WI38 (cell line): ENCODE measurements around the gene COQ2.
"Not testable (repeated sequence)": the region's sequence is repeated elsewhere in the genome, so short reads cannot be mapped to it uniquely, and the experiment has no call there.

ENCODE experiments used
- H3K4me3 ChIP-seq: 2 replicates; pipeline ENCODE4 v1.5.1; 2011; ENCODE audit warnings: low read depth, mild to moderate bottlenecking, control low read depth, low read length
- TF ChIP-seq, protein P1 (sequence below): IDR thresholded peaks from 2 replicates; pipeline ENCODE4 v1.5.1; 2012; ENCODE audit warnings: low read depth, mild to moderate bottlenecking, control low read depth, low read length

The COQ2 gene

DNA sequence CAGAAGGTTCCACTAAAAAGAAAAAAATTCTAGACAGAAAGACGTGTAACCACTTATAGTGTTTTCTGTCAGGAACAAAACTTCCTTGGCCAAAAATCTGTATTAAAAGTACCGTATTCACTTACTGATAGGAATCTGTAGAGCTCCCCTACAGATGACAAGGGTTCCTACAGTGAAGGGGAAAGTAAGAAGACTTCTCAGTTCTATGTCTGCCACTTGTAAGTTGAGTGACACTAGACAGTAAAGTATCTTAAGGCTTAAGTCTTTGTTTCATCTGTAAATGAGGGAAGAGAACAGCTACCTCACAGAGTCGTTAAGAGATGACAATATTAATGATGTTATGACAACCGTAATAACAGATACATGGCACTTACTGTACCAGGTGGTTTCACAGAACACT, 3.3 kb downstream of the COQ2 start:
- H3K4me3 ChIP-seq: no peak overlapping the region
- TF ChIP-seq, protein P1, sequence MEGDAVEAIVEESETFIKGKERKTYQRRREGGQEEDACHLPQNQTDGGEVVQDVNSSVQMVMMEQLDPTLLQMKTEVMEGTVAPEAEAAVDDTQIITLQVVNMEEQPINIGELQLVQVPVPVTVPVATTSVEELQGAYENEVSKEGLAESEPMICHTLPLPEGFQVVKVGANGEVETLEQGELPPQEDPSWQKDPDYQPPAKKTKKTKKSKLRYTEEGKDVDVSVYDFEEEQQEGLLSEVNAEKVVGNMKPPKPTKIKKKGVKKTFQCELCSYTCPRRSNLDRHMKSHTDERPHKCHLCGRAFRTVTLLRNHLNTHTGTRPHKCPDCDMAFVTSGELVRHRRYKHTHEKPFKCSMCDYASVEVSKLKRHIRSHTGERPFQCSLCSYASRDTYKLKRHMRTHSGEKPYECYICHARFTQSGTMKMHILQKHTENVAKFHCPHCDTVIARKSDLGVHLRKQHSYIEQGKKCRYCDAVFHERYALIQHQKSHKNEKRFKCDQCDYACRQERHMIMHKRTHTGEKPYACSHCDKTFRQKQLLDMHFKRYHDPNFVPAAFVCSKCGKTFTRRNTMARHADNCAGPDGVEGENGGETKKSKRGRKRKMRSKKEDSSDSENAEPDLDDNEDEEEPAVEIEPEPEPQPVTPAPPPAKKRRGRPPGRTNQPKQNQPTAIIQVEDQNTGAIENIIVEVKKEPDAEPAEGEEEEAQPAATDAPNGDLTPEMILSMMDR: no peak

DNA sequence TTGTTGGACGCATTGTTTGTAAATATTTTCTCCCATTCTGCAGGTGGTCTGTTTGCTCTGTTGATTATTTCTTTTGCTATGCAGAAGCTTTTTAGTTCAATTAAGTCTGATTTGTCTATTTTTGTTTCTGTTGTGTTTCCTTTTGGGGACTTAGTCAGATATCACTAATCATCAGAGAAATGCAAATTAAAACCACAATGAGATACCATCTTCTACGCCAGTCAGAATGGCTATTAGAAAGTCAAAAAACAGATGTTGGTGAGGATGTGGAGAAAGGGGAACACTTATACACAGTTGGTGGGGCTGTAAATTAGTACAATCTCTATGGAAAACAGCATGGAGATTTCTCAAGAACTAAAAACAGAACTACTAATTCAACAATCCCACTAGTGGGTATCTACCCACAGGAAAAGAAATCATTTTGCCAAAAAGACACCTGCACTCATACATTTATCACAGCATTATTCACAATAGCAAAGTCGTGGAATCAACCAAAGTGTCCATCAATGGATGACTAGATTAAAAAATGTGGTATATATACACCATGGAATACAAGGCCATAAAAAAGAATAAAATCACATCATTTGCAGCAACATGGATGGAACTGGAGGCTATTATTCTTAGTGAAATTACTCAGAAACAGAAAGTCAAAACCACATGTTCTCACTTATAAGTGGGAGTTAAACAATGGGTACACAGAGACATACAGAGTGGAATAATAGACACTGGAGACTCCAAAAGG, 8.1 kb downstream of the COQ2 start:
- TF ChIP-seq, protein P1: no peak
- no peak overlapping the region for H3K4me3 ChIP-seq

DNA sequence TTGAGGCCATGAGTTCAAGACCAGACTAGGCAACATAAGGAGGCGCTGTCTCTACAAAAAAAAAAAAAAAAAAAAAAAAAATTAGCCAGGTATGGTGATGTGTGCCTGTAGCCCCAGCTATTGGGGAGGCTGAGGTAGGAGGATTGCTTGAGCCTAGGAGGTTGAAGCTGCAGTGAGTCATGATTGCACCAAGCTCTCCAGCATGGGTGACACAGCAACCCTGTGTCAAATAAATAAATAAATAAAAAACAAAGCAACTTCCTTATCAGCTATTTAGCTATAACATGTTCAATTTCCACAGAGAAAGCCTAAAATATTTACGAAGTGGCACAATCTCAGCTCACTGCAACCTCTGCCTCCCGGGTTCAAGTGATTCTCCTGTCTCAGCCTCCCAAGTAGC, 10.7 kb downstream of the COQ2 start:
- not testable (repeated sequence) for H3K4me3 ChIP-seq

DNA sequence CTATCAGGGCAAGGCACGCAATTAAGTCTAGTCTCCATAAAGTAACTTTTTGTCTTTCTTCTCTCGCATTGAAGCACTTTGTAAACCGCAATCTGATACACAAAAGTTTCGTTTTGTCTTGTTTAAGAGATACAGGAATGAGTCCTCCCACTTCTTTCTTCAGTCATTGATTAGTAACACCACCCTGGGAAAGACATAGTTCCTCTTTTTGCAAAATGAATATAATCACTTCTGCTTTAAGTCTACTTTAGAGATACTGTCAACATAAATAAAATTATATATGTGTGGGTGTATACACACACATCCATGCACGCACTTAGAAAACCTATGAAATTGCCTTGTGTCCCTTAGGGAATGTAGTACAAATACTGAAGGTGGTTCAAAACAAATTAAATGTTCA, 11.7 kb downstream of the COQ2 start:
- H3K4me3 ChIP-seq: no peak overlapping the region
- TF ChIP-seq, protein P1: no peak

DNA sequence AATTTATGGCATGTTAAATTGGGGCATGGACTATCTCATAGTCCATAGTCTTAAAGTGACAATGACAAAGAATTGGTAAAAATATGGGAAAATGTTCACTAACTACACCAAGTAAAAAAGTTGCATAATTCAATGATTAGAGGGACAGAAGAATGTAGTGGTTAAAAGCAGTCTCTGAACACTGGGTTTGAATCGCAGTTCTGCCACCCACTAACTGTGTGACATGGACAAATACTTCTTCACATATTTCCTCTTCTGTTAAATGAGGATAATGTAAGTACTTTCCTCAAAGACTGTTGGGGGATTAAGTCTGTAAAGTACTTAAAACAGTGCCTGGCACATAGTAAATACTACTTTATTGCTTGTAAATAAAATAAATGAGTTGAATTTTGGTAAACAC, 15.3 kb downstream of the COQ2 start:
- H3K4me3 ChIP-seq: no peak overlapping the region
- TF ChIP-seq, protein P1: no peak

DNA sequence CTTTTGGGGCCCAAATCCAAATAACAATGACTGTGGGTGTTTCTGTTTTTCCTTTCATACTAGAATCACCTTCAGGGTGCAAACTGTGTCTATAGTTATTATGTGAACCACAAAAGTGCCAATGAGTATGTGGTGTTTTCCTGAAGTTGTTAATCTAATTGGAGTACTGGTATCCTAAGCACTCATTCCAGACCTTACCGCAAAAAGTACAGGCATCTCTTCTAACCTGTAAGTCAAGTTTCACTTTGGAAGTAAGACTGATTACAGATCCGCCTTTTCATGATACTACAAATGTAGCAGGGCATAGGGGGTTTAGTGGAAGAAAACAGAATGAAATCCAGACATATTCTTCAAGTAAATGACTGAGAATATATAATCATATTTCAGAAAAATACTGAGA, 16.1 kb downstream of the COQ2 start:
- TF ChIP-seq, protein P1: no peak
- H3K4me3 ChIP-seq: no peak overlapping the region

DNA sequence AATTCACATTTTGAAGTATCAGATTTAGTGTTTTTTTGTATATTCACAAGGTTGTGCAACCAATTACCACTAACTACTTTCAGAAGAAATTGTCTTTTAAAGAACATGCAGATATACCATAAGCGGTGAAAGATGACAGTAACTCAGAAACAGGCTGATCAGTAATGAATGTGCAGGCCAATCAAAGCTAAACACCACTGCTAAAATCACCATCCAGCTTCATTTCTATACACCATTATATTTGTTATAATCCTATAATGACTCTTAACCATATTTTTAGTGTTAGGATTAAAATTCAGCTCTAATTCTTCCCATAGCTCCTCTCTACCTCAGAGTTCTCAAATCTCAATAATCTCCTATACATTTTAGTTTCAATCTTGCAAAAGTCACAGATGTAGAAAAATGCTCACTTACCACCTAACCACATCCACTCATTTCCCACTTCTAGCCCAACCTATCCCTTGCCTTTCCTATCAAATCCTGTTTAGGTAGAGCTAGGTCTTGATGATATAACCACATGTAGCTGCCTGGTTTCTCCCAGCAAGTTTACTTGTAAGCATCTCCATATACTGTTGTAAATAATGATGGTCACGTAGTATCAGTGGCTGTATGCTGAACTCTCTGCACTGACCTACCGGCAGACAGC, 16.6 kb downstream of the COQ2 start:
- H3K4me3 ChIP-seq: no peak overlapping the region
- TF ChIP-seq, protein P1: no peak
